ENCODE data around the gene TCERG1L. TPM values are rescaled to one million over a fixed set of nuclear protein-coding genes. Genes with fewer than 3 reads are reported as not detected.
A peak's percentile ranks its signal among the peaks of the same experiment; 100 is the strongest.
"Not testable (repeated sequence)": the region's sequence is repeated elsewhere in the genome, so short reads cannot be mapped to it uniquely, and the experiment has no call there.

Gene TCERG1L
- total RNA-seq, 2 experiments from 2014 or later = 0.06 TPM; not detected in 1

DNA sequence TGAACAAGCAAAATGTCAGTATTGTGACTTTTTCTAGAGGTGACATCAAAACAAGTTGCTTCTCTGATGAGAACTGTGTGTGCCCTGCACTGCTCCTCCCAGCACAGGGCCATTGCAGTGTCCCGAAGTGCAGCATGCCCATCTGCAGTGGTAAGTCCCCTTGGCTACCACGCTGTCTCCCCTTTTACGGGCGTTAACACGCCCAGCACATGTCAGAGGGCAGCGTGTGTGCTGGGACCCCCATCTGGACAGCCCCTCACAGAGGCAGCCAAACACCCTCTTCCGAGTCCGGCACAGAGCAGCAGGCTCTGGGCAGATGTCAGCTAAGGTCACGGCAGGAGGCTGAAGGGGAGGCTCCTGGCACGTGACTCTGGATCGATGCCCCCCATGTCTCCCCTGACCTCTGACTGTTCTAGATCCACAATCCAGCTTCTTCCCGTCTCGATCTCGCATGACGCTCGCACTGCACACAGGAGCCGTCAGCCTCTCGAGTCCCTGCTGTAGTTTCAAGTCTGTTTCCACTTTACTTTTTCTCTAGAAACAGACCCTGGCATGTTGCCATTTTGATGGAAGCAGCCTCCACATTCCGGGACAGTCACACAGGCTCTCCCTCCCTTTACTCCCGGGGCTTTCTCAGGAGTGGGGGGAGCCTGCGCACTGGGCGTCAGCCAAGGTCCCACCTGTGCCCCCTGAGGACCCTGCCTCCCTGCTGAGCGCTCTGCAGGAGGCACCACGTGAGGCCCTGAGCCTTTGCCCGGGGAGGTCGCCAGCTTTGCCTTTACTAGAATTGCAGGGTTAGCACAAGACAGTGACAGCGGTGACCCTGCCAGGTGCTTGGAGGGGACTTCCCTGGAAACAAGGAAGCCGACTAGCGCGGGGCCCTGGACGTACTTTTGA lies 133.8 kb downstream of the TCERG1L start:
- H3K36me3 Mint-ChIP-seq (ENCODE audit: low read depth) = no peaks in the 10 kb centered on the region
- Histone ChIP-seq H3K9me3 (ENCODE audit: control insufficient read depth in 1 of 2, insufficient read depth in 1 of 2, low read length in 2 of 2) (peaks cover 0 to 59% of the 10 kb centered on the region in 2 experiments), H3K27me3 (ENCODE audit: control insufficient read depth in 1 of 2, insufficient read depth in 2 of 2, low read length in 2 of 2) (no peaks in the 10 kb centered on the region), H3K27ac (ENCODE audit: low read depth in 1 of 2, low read length in 2 of 2) (no peak overlapping the region), H3K4me3 (ENCODE audit: low read length) (no peak overlapping the region), H3K36me3 (ENCODE audit: insufficient read depth, low read length) (no peaks in the 10 kb centered on the region), H3K4me1 (ENCODE audit: insufficient read depth, low read length) (no peaks in the 10 kb centered on the region)
- ATAC-seq (ENCODE audit: poor library complexity) (no peak), DNase-seq (peak in 1 of 14 experiments; percentile 28)
- H3K4me1 Mint-ChIP-seq (ENCODE audit: low read depth) = no peaks in the 10 kb centered on the region
- no peaks in the 10 kb centered on the region for H3K27me3 Mint-ChIP-seq
- H3K9me3 Mint-ChIP-seq = no peaks in the 10 kb centered on the region
- ChIA-PET CTCF (no interaction called here), POLR2A (no interaction called here)
- no peak overlapping the region for H3K27ac Mint-ChIP-seq
- TF ChIP-seq, protein P1, sequence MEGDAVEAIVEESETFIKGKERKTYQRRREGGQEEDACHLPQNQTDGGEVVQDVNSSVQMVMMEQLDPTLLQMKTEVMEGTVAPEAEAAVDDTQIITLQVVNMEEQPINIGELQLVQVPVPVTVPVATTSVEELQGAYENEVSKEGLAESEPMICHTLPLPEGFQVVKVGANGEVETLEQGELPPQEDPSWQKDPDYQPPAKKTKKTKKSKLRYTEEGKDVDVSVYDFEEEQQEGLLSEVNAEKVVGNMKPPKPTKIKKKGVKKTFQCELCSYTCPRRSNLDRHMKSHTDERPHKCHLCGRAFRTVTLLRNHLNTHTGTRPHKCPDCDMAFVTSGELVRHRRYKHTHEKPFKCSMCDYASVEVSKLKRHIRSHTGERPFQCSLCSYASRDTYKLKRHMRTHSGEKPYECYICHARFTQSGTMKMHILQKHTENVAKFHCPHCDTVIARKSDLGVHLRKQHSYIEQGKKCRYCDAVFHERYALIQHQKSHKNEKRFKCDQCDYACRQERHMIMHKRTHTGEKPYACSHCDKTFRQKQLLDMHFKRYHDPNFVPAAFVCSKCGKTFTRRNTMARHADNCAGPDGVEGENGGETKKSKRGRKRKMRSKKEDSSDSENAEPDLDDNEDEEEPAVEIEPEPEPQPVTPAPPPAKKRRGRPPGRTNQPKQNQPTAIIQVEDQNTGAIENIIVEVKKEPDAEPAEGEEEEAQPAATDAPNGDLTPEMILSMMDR (IDR thresholded peaks at IDR 0.05) = no peak
- H3K4me3 Mint-ChIP-seq = no peak overlapping the region
- intact Hi-C loops (cut with DNase I, micrococcal nuclease) = no loop called here

DNA sequence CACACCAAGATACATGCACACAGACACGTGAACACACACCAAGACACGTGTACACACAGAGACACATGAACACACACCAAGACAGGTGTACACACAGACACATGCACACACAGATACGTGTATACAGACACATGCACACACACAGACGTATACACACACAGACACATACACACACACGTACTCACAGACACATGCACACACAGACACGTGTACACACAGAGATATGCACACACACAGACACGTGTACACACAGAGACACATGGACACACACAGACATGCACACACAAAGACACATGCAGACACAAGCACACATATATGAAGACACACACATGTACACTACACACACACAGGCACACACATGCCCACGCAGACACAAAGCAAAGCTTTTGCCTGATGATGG lies 134.6 kb downstream of the TCERG1L start:
- intact Hi-C loops (cut with DNase I, micrococcal nuclease) = no loop called here
- Histone ChIP-seq H3K4me1 (ENCODE audit: insufficient read depth, low read length) (no peaks in the 10 kb centered on the region), H3K4me3 (ENCODE audit: low read length) (no peak overlapping the region), H3K36me3 (ENCODE audit: insufficient read depth, low read length) (no peaks in the 10 kb centered on the region), H3K9me3 (ENCODE audit: control insufficient read depth in 1 of 2, insufficient read depth in 1 of 2, low read length in 2 of 2) (peaks cover 0 to 63% of the 10 kb centered on the region in 2 experiments), H3K27ac (ENCODE audit: low read depth in 1 of 2, low read length in 2 of 2) (no peak overlapping the region), H3K27me3 (ENCODE audit: control insufficient read depth in 1 of 2, insufficient read depth in 2 of 2, low read length in 2 of 2) (no peaks in the 10 kb centered on the region)
- Mint-ChIP-seq H3K4me1 (ENCODE audit: low read depth) (no peaks in the 10 kb centered on the region), H3K27me3 (no peaks in the 10 kb centered on the region), H3K27ac (no peak overlapping the region), H3K4me3 (no peak overlapping the region), H3K9me3 (no peaks in the 10 kb centered on the region), H3K36me3 (ENCODE audit: low read depth) (no peaks in the 10 kb centered on the region)
- no peak for DNase-seq
- POLR2A ChIA-PET = no interaction called here
- TF ChIP-seq, protein P1 (IDR thresholded peaks at IDR 0.05) = no peak
- CTCF ChIA-PET = no interaction called here
- no peak for ATAC-seq (ENCODE audit: poor library complexity)

DNA sequence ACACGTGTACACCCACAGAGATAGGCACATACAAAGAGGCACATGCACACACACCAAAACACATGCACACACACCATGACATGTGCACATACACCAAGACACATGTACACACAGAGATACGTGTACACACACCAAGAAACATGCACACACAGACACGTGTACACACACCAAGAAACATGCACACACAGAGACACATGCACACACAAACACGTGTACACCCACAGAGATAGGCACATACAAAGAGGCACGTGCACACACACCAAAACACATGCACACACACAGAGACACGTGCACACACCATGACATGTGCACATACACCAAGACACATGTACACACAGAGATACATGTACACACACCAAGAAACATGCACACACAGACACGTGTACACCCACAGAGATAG lies 135.2 kb downstream of the TCERG1L start:
- intact Hi-C loops (cut with DNase I, micrococcal nuclease) = not testable (repeated sequence)

More for the DNA sequence above, 135.2 kb downstream of the TCERG1L start:
- DNase-seq = peak in 1 of 14 experiments; percentile 25
- H3K4me1 Mint-ChIP-seq (ENCODE audit: low read depth); H3K36me3 Mint-ChIP-seq (ENCODE audit: low read depth); ATAC-seq (ENCODE audit: poor library complexity); H3K36me3 ChIP-seq (ENCODE audit: insufficient read depth, low read length); CTCF ChIA-PET; H3K27me3 ChIP-seq (ENCODE audit: control insufficient read depth in 1 of 2, insufficient read depth in 2 of 2, low read length in 2 of 2); H3K4me3 Mint-ChIP-seq; H3K9me3 Mint-ChIP-seq; H3K27ac Mint-ChIP-seq; POLR2A ChIA-PET; H3K4me1 ChIP-seq (ENCODE audit: insufficient read depth, low read length); H3K27me3 Mint-ChIP-seq; H3K27ac ChIP-seq (ENCODE audit: low read depth in 1 of 2, low read length in 2 of 2); H3K4me3 ChIP-seq (ENCODE audit: low read length): not testable (repeated sequence)
- H3K9me3 ChIP-seq (ENCODE audit: control insufficient read depth in 1 of 2, insufficient read depth in 1 of 2, low read length in 2 of 2) = peaks cover 0 to 60% of the 10 kb centered on the region in 2 experiments

All from CD4-positive, alpha-beta T cell (primary cell).